H1 (cell line): ENCODE data around the gene MKKS. TPM values are rescaled to one million over a fixed set of nuclear protein-coding genes. Genes with fewer than 3 reads are reported as not detected.

Source experiments
- CTCF ChIA-PET: fragments of 300-600 bp; sonication (Branson Sonifier 250); formaldehyde crosslinking; loops from one replicate; lab custom pipeline; 2021; ENCODE audit not compliant: partially characterized antibody; lab: Charles Lee
- POLR2A ChIA-PET: fragments of 300-600 bp; sonication (Branson Sonifier 250); formaldehyde crosslinking; loops from one replicate; lab custom pipeline; 2021; ENCODE audit warnings: inconsistent platforms; ENCODE audit not compliant: partially characterized antibody; lab: Charles Lee
- DNase-seq, 2 experiments: peaks; one replicate each; pipeline versions ENCODE4 v3.0.0 to v3.0.0-alpha.2; 2010 to 2022; ENCODE audit warnings: low spot score in 2 of 2, low read depth in 1 of 2, mixed read lengths in 1 of 2
- FAIRE-seq: peaks from 2 replicates; lab custom pipeline; 2011; peaks lifted over from hg19 to GRCh38; lab: Jason Lieb, UNC
- H2AFZ ChIP-seq: 2 replicates; pipeline ENCODE4 v1.8.1; 2012; ENCODE audit warnings: low read length, inconsistent platforms
- H2AK5ac ChIP-seq: 2 replicates; pipeline ENCODE4 v1.6.1; 2013; ENCODE audit warnings: low read depth, low read length
- H2BK120ac ChIP-seq: replicated peaks from 2 replicates; pipeline ENCODE3; 2013; ENCODE audit warnings: low read depth, low read length, inconsistent platforms
- H2BK12ac ChIP-seq: 2 replicates; pipeline ENCODE4 v1.6.1; 2013; ENCODE audit warnings: low read depth, low read length
- H2BK15ac ChIP-seq: 2 replicates; pipeline ENCODE4 v1.6.1; 2013; ENCODE audit warnings: low read length
- H2BK20ac ChIP-seq: 2 replicates; pipeline ENCODE4 v1.6.1; 2013; ENCODE audit warnings: low read length
- H2BK5ac ChIP-seq: 2 replicates; pipeline ENCODE4 v1.6.1; 2013; ENCODE audit warnings: low read depth, low read length
- H3K14ac ChIP-seq: 2 replicates; pipeline ENCODE4 v1.6.1; 2013; ENCODE audit warnings: inconsistent platforms; ENCODE audit not compliant: insufficient read length
- H3K18ac ChIP-seq: 2 replicates; pipeline ENCODE4 v1.6.1; 2013; ENCODE audit warnings: low read length; ENCODE audit errors: extremely low read depth
- H3K23ac ChIP-seq: 2 replicates; pipeline ENCODE4 v1.6.1; 2013; ENCODE audit warnings: inconsistent platforms; ENCODE audit not compliant: insufficient read length
- H3K23me2 ChIP-seq: 2 replicates; pipeline ENCODE4 v1.6.1; 2013; ENCODE audit warnings: low read depth, low read length
- H3K27ac ChIP-seq: 2 replicates; pipeline ENCODE4 v1.6.1; 2011; ENCODE audit warnings: low read depth, low read length, inconsistent platforms
- H3K27me3 ChIP-seq, 4 experiments: replicated peaks in 1 of 4; 1 replicate in 1 of 4; 2 replicates in 3 of 4; pipeline versions ENCODE4 v1.6.1 to v1.8.1; 2011 to 2013; ENCODE audit warnings: low read length in 3 of 4, mild to moderate bottlenecking in 3 of 4, inconsistent platforms in 2 of 4, mixed read lengths in 2 of 4, moderate library complexity in 1 of 4; ENCODE audit not compliant: control insufficient read depth in 3 of 4, insufficient read depth in 3 of 4; ENCODE audit errors: extremely low read depth in 1 of 4
- H3K36me3 ChIP-seq, 4 experiments: 2 replicates each; pipeline versions ENCODE4 v1.6.1 to v1.8.1; 2011 to 2013; ENCODE audit warnings: mild to moderate bottlenecking in 4 of 4, low read length in 3 of 4, moderate library complexity in 2 of 4, control low read depth in 1 of 4, inconsistent platforms in 1 of 4; ENCODE audit not compliant: insufficient read depth in 4 of 4, control insufficient read depth in 2 of 4
- H3K4ac ChIP-seq: replicated peaks from 2 replicates; pipeline ENCODE3; 2013; ENCODE audit warnings: low read length, low read depth, mixed read lengths, inconsistent platforms; ENCODE audit not compliant: insufficient read length
- H3K4me1 ChIP-seq, 4 experiments: replicated peaks in 1 of 4; 1 replicate in 1 of 4; 2 replicates in 3 of 4; pipeline versions ENCODE4 v1.6.1 to v1.8.1; 2011 to 2013; ENCODE audit warnings: low read length in 3 of 4, inconsistent platforms in 2 of 4, mixed read lengths in 1 of 4; ENCODE audit not compliant: insufficient read depth in 4 of 4, control insufficient read depth in 3 of 4
- H3K4me2 ChIP-seq, 2 experiments: 2 replicates each; pipeline versions ENCODE4 v1.6.1 to v1.8.1; 2011 to 2013; ENCODE audit warnings: low read depth in 2 of 2, low read length in 2 of 2, control low read depth in 1 of 2, inconsistent platforms in 1 of 2, mild to moderate bottlenecking in 1 of 2; ENCODE audit not compliant: insufficient read depth in 1 of 2
- H3K4me3 ChIP-seq, 4 experiments: fragments of 200-600, 300-600 bp in 1 of 4; sonication (generic), shearing (Covaris generic), sonication (Bioruptor Twin) in 1 of 4; 2 replicates each; pipeline versions ENCODE4 v1.5.1 to v1.8.1; 2011 to 2016; ENCODE audit warnings: low read length in 4 of 4, low read depth in 3 of 4, control low read depth in 2 of 4, inconsistent platforms in 2 of 4, mild to moderate bottlenecking in 2 of 4, mixed read lengths in 1 of 4, moderate library complexity in 1 of 4; ENCODE audit not compliant: insufficient read depth in 2 of 4; ENCODE audit errors: extremely low read depth in 1 of 4
- H3K56ac ChIP-seq: replicated peaks from 2 replicates; pipeline ENCODE3; 2013; ENCODE audit warnings: low read depth, mild to moderate bottlenecking, mixed read lengths, low read length, inconsistent platforms; ENCODE audit not compliant: insufficient read length
- H3K79me1 ChIP-seq: 2 replicates; pipeline ENCODE4 v1.6.1; 2013; ENCODE audit warnings: low read depth, low read length, control low read depth
- H3K79me2 ChIP-seq, 2 experiments: 2 replicates each; pipeline versions ENCODE4 v1.6.1 to v1.8.1; 2012 to 2013; ENCODE audit warnings: low read length in 2 of 2, mild to moderate bottlenecking in 2 of 2, inconsistent platforms in 1 of 2; ENCODE audit not compliant: insufficient read depth in 2 of 2, control insufficient read depth in 1 of 2
- H3K9ac ChIP-seq, 4 experiments: replicated peaks in 1 of 4; 1 replicate in 1 of 4; 2 replicates in 3 of 4; pipeline versions ENCODE4 v1.6.1 to v1.8.1; 2011 to 2013; ENCODE audit warnings: low read depth in 3 of 4, low read length in 3 of 4, control low read depth in 2 of 4, mild to moderate bottlenecking in 2 of 4, moderate library complexity in 2 of 4, inconsistent platforms in 1 of 4; ENCODE audit errors: extremely low read depth in 1 of 4
- H3K9me3 ChIP-seq, 2 experiments: 2 replicates each; pipeline versions ENCODE4 v1.6.1 to v1.8.1; 2012 to 2013; ENCODE audit warnings: mild to moderate bottlenecking in 2 of 2, moderate library complexity in 2 of 2, control low read depth in 1 of 2, inconsistent platforms in 1 of 2, low read depth in 1 of 2, low read length in 1 of 2, mixed read lengths in 1 of 2; ENCODE audit not compliant: insufficient read depth in 2 of 2
- H4K20me1 ChIP-seq, 2 experiments: replicated peaks in 1 of 2; 2 replicates each; pipeline versions ENCODE3 to v1.8.1; 2011 to 2013; ENCODE audit warnings: inconsistent platforms in 2 of 2, low read length in 2 of 2, mild to moderate bottlenecking in 1 of 2; ENCODE audit not compliant: insufficient read depth in 2 of 2, control insufficient read depth in 1 of 2
- H4K5ac ChIP-seq: 2 replicates; pipeline ENCODE4 v1.6.1; 2013; ENCODE audit warnings: low read length, low read depth, mixed read lengths, inconsistent platforms; ENCODE audit not compliant: insufficient read length
- H4K8ac ChIP-seq: 2 replicates; pipeline ENCODE4 v1.8.0; 2013; ENCODE audit warnings: mild to moderate bottlenecking, moderate library complexity, low read length, inconsistent platforms; ENCODE audit not compliant: insufficient read depth; ENCODE audit errors: extremely low read depth
- H4K91ac ChIP-seq: replicated peaks from 2 replicates; pipeline ENCODE3; 2013; ENCODE audit warnings: low read length, mixed read lengths, inconsistent platforms; ENCODE audit not compliant: insufficient read length
- CTBP2 ChIP-seq: IDR thresholded peaks from 2 replicates; pipeline ENCODE4 v1.7.0; 2011; ENCODE audit warnings: borderline replicate concordance, mild to moderate bottlenecking, moderate library complexity, mixed read lengths, low read length; ENCODE audit not compliant: insufficient read depth, insufficient read length
- GABPA ChIP-seq: IDR thresholded peaks from 2 replicates; pipeline ENCODE4 v1.6.1; 2011; ENCODE audit warnings: mild to moderate bottlenecking, low read length, moderate library complexity, borderline replicate concordance; ENCODE audit not compliant: insufficient read depth
- NANOG ChIP-seq: IDR thresholded peaks from 2 replicates; pipeline ENCODE4 v1.6.1; 2011; ENCODE audit warnings: low read length, low read depth, mild to moderate bottlenecking, inconsistent platforms; ENCODE audit not compliant: insufficient read depth, poor library complexity, severe bottlenecking
- POLR2AphosphoS5 ChIP-seq: IDR thresholded peaks from 2 replicates; pipeline ENCODE4 v1.6.1; 2011; ENCODE audit warnings: low read depth, low read length
- SIX5 ChIP-seq: IDR thresholded peaks from 2 replicates; pipeline ENCODE4 v1.6.1; 2011; ENCODE audit warnings: mild to moderate bottlenecking, low read depth, low read length
- SP1 ChIP-seq: IDR thresholded peaks from 2 replicates; pipeline ENCODE4 v1.6.1; 2011; ENCODE audit warnings: low read depth, low read length
- SRF ChIP-seq: IDR thresholded peaks from 2 replicates; pipeline ENCODE4 v1.6.1; 2011; ENCODE audit warnings: mild to moderate bottlenecking, low read depth, low read length, moderate library complexity
- TAF7 ChIP-seq: optimal IDR thresholded peaks from 2 replicates; pipeline ENCODE3; 2011; ENCODE audit warnings: low read depth, mild to moderate bottlenecking, inconsistent platforms, low read length, moderate library complexity, borderline replicate concordance
- WGBS, 2 experiments: shearing (Covaris generic) in 1 of 2; methylation state at CpG; one replicate each; pipeline versions ENCODE4 v1.1.6 to v1.1.7; 2013 to 2015; ENCODE audit warnings: low lambda C conversion rate in 2 of 2, mixed read lengths in 2 of 2, inconsistent platforms in 1 of 2, low coverage in 1 of 2, missing lambda C conversion rate in 1 of 2; ENCODE audit not compliant: insufficient replicate concordance in 2 of 2, insufficient coverage in 1 of 2, insufficient read length in 1 of 2; ENCODE audit errors: extremely low coverage in 1 of 2, missing lambda C conversion rate in 1 of 2; 5-methylcytosine and 5-hydroxymethylcytosine counted together
- polyA plus RNA-seq, 7 experiments: library from polyadenylated mRNA; depleted of rRNA in 3 of 7; stranded (reverse) in 5 of 7; unstranded in 2 of 7; fragments of >200 nt in 5 of 7; fragments of 200-250 nt in 2 of 7; gene quantifications; 1 replicate in 5 of 7; 2 replicates in 1 of 7; 4 replicates in 1 of 7; pipeline versions ENCODE4 v1.2.1 to v1.2.3, GENCODE V29; 2011 to 2013; ENCODE audit warnings: missing spikeins in 2 of 7, mixed read lengths in 2 of 7
- total RNA-seq: library from RNA; stranded (reverse); fragmentation: NEBNext Ultra II Directional; extraction: Animal tissue kit (Norgen Biotek cat#: 25700); gene quantifications from 2 replicates; pipeline ENCODE4 v1.2.1, GENCODE V29; 2021
- TF ChIP-seq, protein P1 (sequence below): IDR thresholded peaks from 2 replicates; pipeline ENCODE4 v1.6.1; 2012; ENCODE audit warnings: inconsistent platforms

The MKKS gene
- total and polyA plus RNA-seq, 2 of the 8 experiments (the other 6 are each of a cell fraction or from before 2014, with no cell fraction given), result 15.9 to 24.8 TPM

- Histone ChIP-seq H3K4ac (no peak overlapping the region), H4K5ac (no peak overlapping the region), H4K8ac (no peak overlapping the region), H3K36me3 (no peaks in the 10 kb centered on the region), H3K9ac (no peak overlapping the region), H3K23ac (no peak overlapping the region), H3K4me2 (no peak overlapping the region), H3K4me3 (no peak overlapping the region), H3K18ac (no peak overlapping the region), H3K79me1 (no peaks in the 10 kb centered on the region), H2BK20ac (no peak overlapping the region), H3K27me3 (no peaks in the 10 kb centered on the region), H3K23me2 (no peaks in the 10 kb centered on the region), H2BK12ac (no peak overlapping the region), H2AK5ac (peak overlapping the region; percentile 54; the same call in 1 of the 2 replicates), H2BK15ac (no peak overlapping the region), H3K27ac (no peak overlapping the region), H2BK5ac (no peak overlapping the region), H4K20me1 (no peaks in the 10 kb centered on the region), H3K14ac (no peak overlapping the region), H4K91ac (no peak overlapping the region), H3K9me3 (no peaks in the 10 kb centered on the region), H2BK120ac (no peak overlapping the region), H3K4me1 (peaks cover 0 to 13% (median 4%) of the 10 kb centered on the region in 4 experiments; a peak in 5 of 7 replicates), H3K56ac (no peak overlapping the region), H2AFZ (no peak overlapping the region), H3K79me2 (peaks cover 0 to 12% of the 10 kb centered on the region in 2 experiments; a peak in 2 of 4 replicates)
- no peak for FAIRE-seq
- CTCF ChIA-PET, result interaction anchor here (0.7 to 4.2 kb wide), 13 partner anchors 11 to 796 kb away, joined by 3 to 17 read pairs (median 3); partner anchors contain the start of genes MKKS and SLX4IP
- no peak for TF ChIP-seq SRF
- TF ChIP-seq TAF7, result no peak
- no peak for TF ChIP-seq GABPA
- no peak for TF ChIP-seq POLR2AphosphoS5
- TF ChIP-seq, protein P1, sequence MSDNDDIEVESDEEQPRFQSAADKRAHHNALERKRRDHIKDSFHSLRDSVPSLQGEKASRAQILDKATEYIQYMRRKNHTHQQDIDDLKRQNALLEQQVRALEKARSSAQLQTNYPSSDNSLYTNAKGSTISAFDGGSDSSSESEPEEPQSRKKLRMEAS, result no peak
- no peak for TF ChIP-seq SIX5
- no peak for TF ChIP-seq NANOG
- TF ChIP-seq CTBP2, result no peak
- TF ChIP-seq SP1, result no peak
- WGBS, 2 experiments, result 100% methylated on average over 2 of the region's 2 CpGs; no CpG with 5 or more reads in 1 of the 2 experiments
- no peak for DNase-seq
- POLR2A ChIA-PET, result no interaction called here
Observed at GRCh38 chr20:10475225-10475624, 41.2 kb upstream of the MKKS start.
